Posterior vena cava (tissue), 2 donors: ENCODE measurements around the gene AGXT. TPM values are rescaled to one million over a fixed set of nuclear protein-coding genes. Genes with fewer than 3 reads are reported as not detected.

Experiments
- DNase-seq: peaks from one replicate; pipeline ENCODE4 v3.0.0-alpha.2; 2020; ENCODE audit warnings: low spot score
- intact Hi-C, 2 donors: fragments of 100-400 bp; cut with DNase I; formaldehyde crosslinking; loops; one replicate each; pipeline versions ENCODE4 v1.14.1 to v1.14.2; 2022 to 2023
- total RNA-seq, 2 donors: library from RNA; stranded (reverse); fragmentation: NEBNext Ultra II Directional; extraction: Animal tissue kit (Norgen Biotek cat#: 25700); gene quantifications; one replicate each; pipeline ENCODE4 v1.2.1, GENCODE V29; 2021
- donor health status: DM: yes; HTN: yes; CAD: no.
- donor health status: DM: yes; HTN: yes; CAD: no.

AGXT gene
- total RNA-seq, 2 donors from 2014 or later, result not detected

- DNase-seq, result no peak
- intact Hi-C loops, result no loop called here
Observed at GRCh38 chr2:240906141-240906910, 37.7 kb downstream of the AGXT start, which contains the start of gene CROCC2. CROCC2 (plus strand) TSS chr2:240906336; CDS start chr2:240906514, 178 bp downstream.

GRCh38 chr2:240906911-240907590 lies 38.4 kb downstream of the AGXT start:
- intact Hi-C loops, result no loop called here
- DNase-seq, result no peak

- intact Hi-C loops, result no loop called here
- DNase-seq, result no peak
Observed at GRCh38 chr2:240909216-240909974, 40.8 kb downstream of the AGXT start.

- intact Hi-C loops, result no loop called here
- no peak for DNase-seq
Observed at GRCh38 chr2:240911641-240912265, 43.1 kb downstream of the AGXT start.

- intact Hi-C loops, result no loop called here
- DNase-seq, result no peak
Observed at GRCh38 chr2:240912878-240913809, 44.5 kb downstream of the AGXT start.

- intact Hi-C loops, result no loop called here
- peak; percentile 92 for DNase-seq
Observed at GRCh38 chr2:240913810-240914644, 45.4 kb downstream of the AGXT start.

GRCh38 chr2:240914645-240915525 lies 46.3 kb downstream of the AGXT start:
- intact Hi-C loops, result loop anchor here in 1 of 2 donors (5.0 kb wide), 1 partner anchor 87 kb away; no protein-coding TSS in a partner anchor
- no peak for DNase-seq

GRCh38 chr2:240915526-240916341 lies 47.1 kb downstream of the AGXT start:
- peak; percentile 75 for DNase-seq
- intact Hi-C loops, result loop anchor here in 1 of 2 donors (5.0 kb wide), 1 partner anchor 87 kb away; no protein-coding TSS in a partner anchor

- intact Hi-C loops, result loop anchor here in 1 of 2 donors (5.0 kb wide), 1 partner anchor 86 kb away; no protein-coding TSS in a partner anchor
Observed at GRCh38 chr2:240916571-240917008, 48.0 kb downstream of the AGXT start.

GRCh38 chr2:240917009-240917683 lies 48.5 kb downstream of the AGXT start:
- intact Hi-C loops, result loop anchor here in 1 of 2 donors (5.0 kb wide), 1 partner anchor 85 kb away; no protein-coding TSS in a partner anchor
- peak; percentile 78 for DNase-seq

More at GRCh38 chr2:240916571-240917008, 48.0 kb downstream of the AGXT start:
- DNase-seq, result peak; percentile 96

- intact Hi-C loops, result loop anchor here in 1 of 2 donors (5.0 kb wide), 1 partner anchor 85 kb away; no protein-coding TSS in a partner anchor
- DNase-seq, result peak; percentile 72
Observed at GRCh38 chr2:240917684-240918257, 49.1 kb downstream of the AGXT start.

GRCh38 chr2:240918258-240919091 lies 49.9 kb downstream of the AGXT start:
- peak; percentile 76 for DNase-seq
- intact Hi-C loops, result loop anchor here in 1 of 2 donors (5.0 kb wide), 1 partner anchor 84 kb away; no protein-coding TSS in a partner anchor

- DNase-seq, result peak; percentile 81
Observed at GRCh38 chr2:240919161-240919781, 50.6 kb downstream of the AGXT start.

More at GRCh38 chr2:240919161-240919781, 50.6 kb downstream of the AGXT start:
- intact Hi-C loops, result loop anchor here in 1 of 2 donors (5.0 kb wide), 1 partner anchor 83 kb away; no protein-coding TSS in a partner anchor
